CD4-positive, alpha-beta T cell treated with Interleukin-1 beta for 1 hour (primary cell): ENCODE results near the gene OFD1.
"Not testable (repeated sequence)": the region's sequence is repeated elsewhere in the genome, so short reads cannot be mapped to it uniquely, and the experiment has no call there.

Source experiments
- DNase-seq, 2 donors: peaks; one replicate each; pipeline ENCODE4 v3.0.0-alpha.2; 2020 to 2022

The OFD1 gene

GRCh38 chrX:13702111-13702789, 32.3 kb upstream of the OFD1 start:
- no peak for DNase-seq

DNA sequence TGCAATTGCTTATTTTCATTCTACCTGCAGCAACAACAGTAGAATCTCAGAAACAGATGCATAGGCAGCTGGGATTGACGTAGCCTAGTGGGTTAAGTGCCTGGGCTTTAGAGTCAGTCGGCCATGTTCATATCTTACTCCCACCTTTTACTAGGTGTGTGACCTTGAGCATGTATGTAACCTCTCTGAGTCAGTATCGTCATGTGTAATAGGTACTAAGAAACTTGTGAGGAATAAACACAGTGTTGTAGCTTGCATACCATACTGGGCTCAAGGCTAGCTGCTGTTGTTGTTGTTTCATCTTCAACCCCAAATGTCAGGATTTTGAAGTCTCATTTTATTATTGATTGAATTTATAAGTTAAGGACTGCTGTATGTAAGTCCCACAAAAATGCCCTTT, 31.4 kb upstream of the OFD1 start:
- DNase-seq, result no peak

DNA sequence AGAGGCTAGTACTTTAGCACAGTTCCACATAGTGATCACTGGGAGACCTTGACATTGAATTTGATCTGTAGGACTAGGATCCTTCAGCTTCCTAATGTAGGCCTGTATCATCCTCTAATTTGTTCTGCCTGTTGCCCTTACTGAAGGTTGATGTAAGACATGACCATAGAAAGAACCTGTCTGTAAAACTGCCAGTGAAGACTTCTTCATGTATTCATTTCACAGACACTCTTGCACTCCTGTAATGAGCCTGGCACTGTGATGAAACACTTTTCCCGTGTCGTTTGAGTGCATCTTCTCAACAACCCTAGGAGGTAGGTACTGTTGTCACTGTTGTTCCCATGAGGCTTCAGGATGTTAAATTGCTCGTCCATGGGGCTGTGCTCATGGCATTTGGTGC, 31.0 kb upstream of the OFD1 start:
- no peak for DNase-seq

- DNase-seq, result no peak
Observed at GRCh38 chrX:13711141-13711540, 23.4 kb upstream of the OFD1 start.

GRCh38 chrX:13716455-13716854, 18.1 kb upstream of the OFD1 start:
- DNase-seq, result peak in 1 of 2 donors; percentile 32

GRCh38 chrX:13716905-13717304, 17.6 kb upstream of the OFD1 start:
- peak; percentile 60 to 72 for DNase-seq

DNA sequence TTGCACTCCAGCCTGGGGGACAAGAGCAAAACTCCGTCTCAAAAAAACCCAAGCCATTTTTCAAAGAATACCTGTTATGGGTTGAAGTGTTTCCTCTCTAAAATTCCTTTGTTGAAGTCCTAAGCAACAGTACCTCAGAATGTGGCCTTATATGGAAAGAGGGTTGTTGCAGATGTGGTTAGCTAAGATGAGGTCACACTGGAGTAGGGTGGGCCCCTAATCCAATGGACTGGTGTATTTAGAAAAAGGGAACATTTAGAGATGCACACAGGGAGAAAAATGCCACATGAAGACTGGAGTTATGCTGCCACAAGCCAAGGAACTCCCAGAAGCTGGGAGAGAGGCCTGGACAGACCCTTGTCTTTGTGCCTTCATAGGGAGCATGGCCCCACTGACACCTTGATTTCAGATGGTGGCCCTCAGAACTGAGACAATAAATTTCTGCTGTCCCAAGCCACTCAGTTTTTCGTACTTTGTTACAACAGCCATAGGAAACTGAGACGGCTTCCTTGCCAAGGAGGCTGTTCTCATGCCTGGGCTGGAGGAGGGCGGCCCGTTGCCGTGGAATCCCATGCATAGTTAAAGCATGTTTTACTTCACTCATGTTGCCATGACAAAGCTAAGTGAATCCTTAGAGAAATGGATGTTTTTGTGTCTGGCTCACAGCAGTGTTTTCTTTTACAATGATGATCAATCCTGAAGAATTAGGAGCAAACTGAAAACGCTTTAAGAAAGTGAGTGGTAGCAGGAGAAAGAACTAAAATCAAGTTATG, 16.7 kb upstream of the OFD1 start:
- DNase-seq, result no peak

- DNase-seq, result peak; percentile 30 to 47
Observed at GRCh38 chrX:13719192-13719856, 15.2 kb upstream of the OFD1 start.

DNA sequence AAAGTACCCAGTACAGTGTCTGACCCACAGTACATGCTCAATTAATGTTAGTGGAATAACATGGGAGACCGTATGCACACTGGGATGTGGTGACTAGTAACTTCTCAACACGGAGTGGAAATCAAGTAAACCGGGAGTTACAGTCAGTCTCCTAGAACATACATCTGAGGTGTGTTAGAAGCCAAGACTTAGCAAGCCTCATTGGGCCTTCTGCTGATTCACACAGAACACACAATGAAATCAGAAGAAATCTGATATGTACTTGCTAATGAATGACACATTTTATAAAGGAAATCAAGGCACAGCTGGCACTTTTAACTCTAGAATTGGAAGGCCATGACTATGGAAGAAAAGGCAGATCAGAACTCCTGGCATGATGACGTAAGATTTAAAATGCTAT, 13.2 kb upstream of the OFD1 start:
- DNase-seq, result no peak

- no peak for DNase-seq
Observed at GRCh38 chrX:13721819-13722519, 12.6 kb upstream of the OFD1 start.

- peak; percentile 61 to 70 for DNase-seq
Observed at GRCh38 chrX:13724878-13725277, 9.7 kb upstream of the OFD1 start.

DNA sequence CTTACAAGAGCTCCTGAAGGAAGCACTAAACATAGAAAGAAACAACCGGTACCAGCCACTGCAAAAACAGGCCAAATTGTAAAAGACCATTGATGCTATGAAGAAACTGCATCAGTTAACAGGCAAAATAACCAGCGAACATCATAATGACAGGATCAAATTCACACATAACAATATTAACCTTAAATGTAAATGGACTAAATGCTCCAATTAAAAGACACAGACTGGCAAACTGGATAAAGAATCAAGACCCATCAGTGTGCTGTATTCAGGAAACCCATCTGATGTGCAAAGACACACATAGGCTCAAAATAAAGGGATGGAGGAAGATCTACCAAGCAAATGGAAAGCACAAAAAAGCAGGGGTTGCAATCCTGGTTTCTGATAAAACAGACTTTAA, 8.0 kb upstream of the OFD1 start:
- DNase-seq, result not testable (repeated sequence)

- not testable (repeated sequence) for DNase-seq
Observed at GRCh38 chrX:13730523-13730922, 4.0 kb upstream of the OFD1 start.

- DNase-seq, result no peak
Observed at GRCh38 chrX:13732246-13733067, 2.1 kb upstream of the OFD1 start.

DNA sequence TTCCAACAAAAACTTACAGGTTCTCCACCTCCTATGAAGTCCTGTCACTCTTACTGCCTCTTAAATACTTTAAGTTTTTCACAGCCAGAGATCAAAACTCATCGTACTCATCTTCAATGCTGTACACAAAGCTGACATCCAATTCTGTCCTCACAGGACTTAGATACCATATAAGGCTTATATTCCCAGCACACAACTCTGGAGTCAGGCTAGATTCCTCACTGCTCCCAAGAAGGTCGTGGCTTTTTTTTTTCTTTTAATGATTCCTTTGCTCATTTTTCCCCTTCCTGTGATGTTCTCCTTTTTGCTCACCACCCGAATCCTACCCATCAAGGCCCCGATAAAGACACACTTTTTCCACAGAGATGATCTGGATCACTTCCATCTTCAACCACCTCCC, 1.0 kb upstream of the OFD1 start:
- no peak for DNase-seq

DNA sequence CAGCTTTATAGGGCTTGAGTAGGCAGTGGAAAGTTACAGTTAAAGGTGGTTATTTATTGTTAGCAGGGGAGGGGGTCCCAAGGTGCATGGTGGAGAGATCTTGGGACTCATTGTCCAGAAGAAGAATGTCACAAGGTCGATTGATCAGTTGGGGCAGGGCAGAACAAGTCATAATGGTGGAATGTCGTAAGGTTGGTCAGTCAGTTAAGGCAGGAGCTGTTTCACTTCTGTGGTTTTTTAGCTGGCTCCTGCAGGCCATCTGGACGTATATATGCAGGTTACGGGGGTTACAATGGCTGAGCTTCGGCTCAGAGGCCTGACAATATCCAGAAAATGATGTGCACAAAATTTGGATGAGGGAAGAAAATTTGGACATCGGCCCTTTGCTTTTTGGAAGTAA, 7.1 kb downstream of the OFD1 start:
- DNase-seq, result no peak

GRCh38 chrX:13742397-13743176, 8.0 kb downstream of the OFD1 start:
- peak; percentile 63 to 75 for DNase-seq

GRCh38 chrX:13747836-13748235, 13.3 kb downstream of the OFD1 start:
- peak; percentile 30 to 47 for DNase-seq

GRCh38 chrX:13748486-13748885, 13.9 kb downstream of the OFD1 start:
- DNase-seq, result no peak

DNA sequence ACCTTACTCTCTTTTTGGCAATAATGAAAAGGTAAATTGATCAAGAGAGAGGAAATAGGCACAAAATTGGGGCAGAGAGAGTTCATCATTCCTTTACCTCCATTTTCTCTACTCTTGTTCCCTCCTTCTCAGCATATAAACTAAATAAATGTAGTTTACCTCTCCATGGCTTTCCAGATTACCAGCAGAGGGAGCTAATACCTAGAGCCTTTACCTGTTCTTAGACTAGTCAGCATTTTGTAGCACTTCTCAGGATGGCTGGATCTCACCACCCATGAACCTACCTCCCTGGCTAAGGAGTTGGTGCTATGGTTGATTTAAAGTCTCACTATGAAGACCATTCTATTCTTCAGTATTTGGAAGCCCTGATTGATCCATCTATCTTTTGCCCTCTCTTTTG, 15.7 kb downstream of the OFD1 start:
- peak; percentile 4 to 62 for DNase-seq

GRCh38 chrX:13750812-13751211, 16.3 kb downstream of the OFD1 start:
- DNase-seq, result no peak

DNA sequence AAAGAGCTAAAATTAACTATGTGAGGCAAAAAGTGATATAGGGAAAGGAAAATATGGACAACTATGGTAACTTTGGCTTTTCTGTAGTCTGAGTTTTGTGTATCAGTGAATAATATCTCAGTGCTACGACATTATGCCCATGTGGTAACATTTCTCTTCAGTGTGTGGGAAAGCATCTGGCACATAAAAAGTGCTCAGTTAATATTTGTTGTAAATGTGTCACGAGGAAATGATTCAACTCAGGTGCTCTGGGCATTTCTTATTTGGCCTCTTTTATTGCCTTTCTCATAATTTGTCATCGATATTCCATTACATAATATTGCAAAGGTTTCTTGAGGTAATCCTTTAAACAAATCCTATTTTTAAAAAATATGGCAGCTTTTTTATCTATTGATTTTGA, 17.6 kb downstream of the OFD1 start:
- no peak for DNase-seq
